OCI-LY1 (cell line): ENCODE data around the gene LIN54.

ENCODE experiments used
- H2AFZ ChIP-seq: fragments of 200-600 bp; sonication (generic), shearing (Covaris generic); 2 replicates; pipeline ENCODE4 v1.6.0; 2014; ENCODE audit warnings: antibody characterized with exemption, mild to moderate bottlenecking, low read length
- H3F3A ChIP-seq: fragments of 200-600 bp; sonication (generic), shearing (Covaris generic); 2 replicates; pipeline ENCODE4 v1.6.0; 2014; ENCODE audit warnings: mild to moderate bottlenecking, antibody characterized with exemption, low read length, moderate library complexity; ENCODE audit not compliant: insufficient read depth
- H3K27ac ChIP-seq: fragments of 200-600 bp; sonication (generic); 2 replicates; pipeline ENCODE4 v1.5.1; 2014; ENCODE audit warnings: low read length, mixed run types, mild to moderate bottlenecking, low read depth; ENCODE audit not compliant: poor library complexity, severe bottlenecking
- H3K27me3 ChIP-seq: fragments of 200-600 bp; sonication (generic); 2 replicates; pipeline ENCODE4 v1.6.0; 2014; ENCODE audit warnings: antibody characterized with exemption, mild to moderate bottlenecking, low read length, moderate library complexity; ENCODE audit not compliant: insufficient read depth
- H3K36me3 ChIP-seq: fragments of 200-600 bp; sonication (generic); 2 replicates; pipeline ENCODE4 v1.6.1; 2014; ENCODE audit warnings: mild to moderate bottlenecking, antibody characterized with exemption, low read length, moderate library complexity, mixed read lengths; ENCODE audit not compliant: insufficient read depth
- H3K4me1 ChIP-seq: fragments of 200-600 bp; sonication (generic); 2 replicates; pipeline ENCODE4 v1.5.1; 2014; ENCODE audit warnings: mild to moderate bottlenecking, low read length, moderate library complexity; ENCODE audit not compliant: insufficient read depth, severe bottlenecking
- H3K4me2 ChIP-seq: fragments of 200-600 bp; sonication (generic), shearing (Covaris generic); 2 replicates; pipeline ENCODE4 v1.6.1; 2014; ENCODE audit warnings: low read length
- H3K4me3 ChIP-seq: fragments of 200-600 bp; sonication (generic); 2 replicates; pipeline ENCODE4 v1.5.1; 2014; ENCODE audit warnings: low read length, low read depth, mild to moderate bottlenecking, mixed read lengths; ENCODE audit not compliant: poor library complexity, severe bottlenecking
- H3K79me2 ChIP-seq: fragments of 200-600 bp; shearing (Covaris generic); 2 replicates; pipeline ENCODE4 v1.6.1; 2016; ENCODE audit warnings: mixed run types, low read length, mixed read lengths; ENCODE audit not compliant: insufficient read depth
- H3K9ac ChIP-seq: fragments of 200-600 bp; sonication (generic), shearing (Covaris generic); 2 replicates; pipeline ENCODE4 v1.6.1; 2014; ENCODE audit warnings: mild to moderate bottlenecking, low read length, mixed read lengths
- H3K9me2 ChIP-seq: fragments of 200-600 bp; sonication (generic), shearing (Covaris generic); 2 replicates; pipeline ENCODE4 v1.6.1; 2014; ENCODE audit warnings: low read depth, mild to moderate bottlenecking, low read length, mixed read lengths
- H3K9me3 ChIP-seq: fragments of 200-600 bp; shearing (Covaris generic); 2 replicates; pipeline ENCODE4 v1.6.1; 2014; ENCODE audit warnings: low read length, mixed read lengths
- H4K20me1 ChIP-seq: fragments of 200-600 bp; sonication (generic), shearing (Covaris generic); 2 replicates; pipeline ENCODE4 v1.6.0; 2016; ENCODE audit warnings: mild to moderate bottlenecking, low read length; ENCODE audit not compliant: insufficient read depth
- EZH2 ChIP-seq: fragments of 200-600 bp; sonication (generic), shearing (Covaris generic); IDR thresholded peaks from 2 replicates; pipeline ENCODE4 v1.8.0; 2017; ENCODE audit warnings: borderline replicate concordance, mixed run types, mild to moderate bottlenecking, antibody characterized with exemption, low read length, moderate library complexity, mixed read lengths
- TF ChIP-seq, protein P1 (sequence below): fragments of 200-600 bp; sonication (generic), shearing (Covaris generic); IDR thresholded peaks from 2 replicates; pipeline ENCODE4 v1.5.1; 2017; ENCODE audit warnings: mild to moderate bottlenecking, antibody characterized with exemption, low read length, moderate library complexity, mixed read lengths

LIN54 gene

DNA sequence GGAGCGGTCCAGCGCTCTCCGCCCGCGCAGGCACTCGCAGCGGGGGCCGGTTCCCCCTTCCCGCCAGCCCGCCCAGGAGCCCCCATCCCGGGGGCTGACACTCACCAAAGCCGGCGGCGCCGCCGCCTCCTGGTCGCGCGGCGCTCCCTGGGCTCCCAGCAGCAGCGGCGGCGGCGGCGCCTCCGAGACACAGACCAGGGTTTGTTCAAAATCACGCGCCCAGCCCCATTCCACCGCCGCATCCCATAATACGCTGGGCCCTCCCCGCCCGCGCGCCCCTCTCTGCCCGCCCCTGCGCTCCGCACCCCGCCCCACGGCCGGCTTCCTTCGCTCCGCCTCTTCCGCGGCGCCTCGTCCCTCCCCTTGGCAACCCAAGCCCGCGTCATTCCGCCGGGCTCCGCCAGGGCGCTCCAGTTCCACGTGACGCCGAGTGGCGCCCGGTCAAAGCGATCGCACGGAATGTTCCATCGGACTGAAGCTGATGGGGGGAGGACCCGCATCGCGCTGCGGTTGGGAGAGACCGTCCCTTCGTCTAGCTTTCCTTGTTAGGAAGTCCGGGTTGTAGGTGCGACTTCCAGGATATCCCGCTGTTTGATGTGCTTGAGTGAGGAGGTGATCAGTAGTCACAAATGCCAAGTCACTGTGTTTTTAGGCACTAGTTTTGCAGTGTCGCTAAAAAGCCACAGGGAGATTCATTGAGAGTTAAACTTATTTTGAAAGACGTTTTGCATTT is 2.2 kb upstream of the LIN54 start:
- peak overlapping the region; percentile 89 for H3K4me3 ChIP-seq
- peak overlapping the region; percentile 77; the same call in 1 of the 2 replicates for H2AFZ ChIP-seq
- TF ChIP-seq EZH2: no peak
- TF ChIP-seq, protein P1, sequence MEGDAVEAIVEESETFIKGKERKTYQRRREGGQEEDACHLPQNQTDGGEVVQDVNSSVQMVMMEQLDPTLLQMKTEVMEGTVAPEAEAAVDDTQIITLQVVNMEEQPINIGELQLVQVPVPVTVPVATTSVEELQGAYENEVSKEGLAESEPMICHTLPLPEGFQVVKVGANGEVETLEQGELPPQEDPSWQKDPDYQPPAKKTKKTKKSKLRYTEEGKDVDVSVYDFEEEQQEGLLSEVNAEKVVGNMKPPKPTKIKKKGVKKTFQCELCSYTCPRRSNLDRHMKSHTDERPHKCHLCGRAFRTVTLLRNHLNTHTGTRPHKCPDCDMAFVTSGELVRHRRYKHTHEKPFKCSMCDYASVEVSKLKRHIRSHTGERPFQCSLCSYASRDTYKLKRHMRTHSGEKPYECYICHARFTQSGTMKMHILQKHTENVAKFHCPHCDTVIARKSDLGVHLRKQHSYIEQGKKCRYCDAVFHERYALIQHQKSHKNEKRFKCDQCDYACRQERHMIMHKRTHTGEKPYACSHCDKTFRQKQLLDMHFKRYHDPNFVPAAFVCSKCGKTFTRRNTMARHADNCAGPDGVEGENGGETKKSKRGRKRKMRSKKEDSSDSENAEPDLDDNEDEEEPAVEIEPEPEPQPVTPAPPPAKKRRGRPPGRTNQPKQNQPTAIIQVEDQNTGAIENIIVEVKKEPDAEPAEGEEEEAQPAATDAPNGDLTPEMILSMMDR: peak; percentile 18; the same call in 1 of the 2 replicates
- peak overlapping the region; percentile 87 for H3K27ac ChIP-seq
- no peaks in the 10 kb centered on the region for H4K20me1 ChIP-seq
- no peaks in the 10 kb centered on the region for H3K27me3 ChIP-seq
- H3K36me3 ChIP-seq: no peaks in the 10 kb centered on the region
- H3K9ac ChIP-seq: peak overlapping the region; percentile 83
- peaks cover 39% of the 10 kb centered on the region for H3K4me1 ChIP-seq
- H3K9me2 ChIP-seq: no peaks in the 10 kb centered on the region
- H3K79me2 ChIP-seq: peaks cover 42% of the 10 kb centered on the region
- peak overlapping the region; percentile 91 for H3K4me2 ChIP-seq
- no peaks in the 10 kb centered on the region for H3K9me3 ChIP-seq
- peaks cover 8% of the 10 kb centered on the region; the same call in 1 of the 2 replicates for H3F3A ChIP-seq

DNA sequence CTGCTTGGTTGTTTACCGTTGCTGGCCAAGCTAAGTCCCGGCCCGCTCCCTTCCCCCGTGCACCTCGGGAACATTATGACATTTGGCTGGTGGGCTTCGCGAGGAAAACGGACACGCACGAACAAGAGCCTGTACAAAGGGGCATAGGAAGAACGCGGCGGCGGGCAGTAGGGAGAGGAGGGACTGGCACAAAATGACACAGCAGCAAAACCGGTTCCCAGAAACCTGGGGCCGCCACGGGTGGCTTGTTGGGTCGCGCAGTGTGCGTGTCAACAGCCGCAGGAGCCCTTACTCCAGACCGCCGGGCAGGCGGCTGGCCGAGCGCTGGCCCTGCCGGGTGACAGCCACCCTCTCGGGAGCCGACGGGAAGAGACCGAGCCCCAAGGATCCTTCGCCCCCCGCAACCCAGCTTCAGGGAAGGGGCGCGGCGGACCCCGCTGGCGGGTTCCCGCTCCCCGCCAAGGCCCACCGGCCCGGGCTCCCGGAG is 1.6 kb upstream of the LIN54 start:
- no peak for TF ChIP-seq EZH2
- TF ChIP-seq, protein P1: no peak

DNA sequence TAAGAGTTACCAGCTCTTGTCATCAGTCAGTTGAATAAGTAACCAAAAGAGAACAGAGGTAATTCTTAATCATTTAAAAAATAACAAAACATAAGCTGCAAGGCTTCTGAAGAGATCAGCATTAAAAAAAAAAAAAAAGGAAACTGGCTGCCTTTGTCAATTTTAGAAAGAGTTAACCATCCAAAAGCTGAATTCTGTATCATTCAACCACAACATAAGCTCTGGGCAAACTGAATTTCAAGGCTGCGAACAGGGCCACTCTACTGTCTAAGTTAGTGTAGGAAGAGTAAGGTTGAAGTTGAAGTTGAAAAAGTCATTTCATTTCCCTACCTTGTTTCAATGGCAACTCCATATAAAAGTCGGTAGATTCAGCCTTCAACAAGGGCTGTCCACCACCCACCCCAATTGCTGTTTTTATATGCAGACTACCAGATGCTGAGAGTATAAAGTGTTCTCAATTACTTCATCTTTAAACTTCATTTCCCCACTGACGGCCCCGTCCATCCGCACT is 1.1 kb upstream of the LIN54 start:
- TF ChIP-seq, protein P1: no peak
- TF ChIP-seq EZH2: no peak
- H3K4me3 ChIP-seq: peak overlapping the region; percentile 89
- H3K4me1 ChIP-seq: peaks cover 41% of the 10 kb centered on the region
- H3K9me2 ChIP-seq: no peaks in the 10 kb centered on the region
- H3K9ac ChIP-seq: peak overlapping the region; percentile 83
- peak overlapping the region; percentile 91 for H3K4me2 ChIP-seq
- peaks cover 8% of the 10 kb centered on the region; the same call in 1 of the 2 replicates for H3F3A ChIP-seq
- H3K9me3 ChIP-seq: no peaks in the 10 kb centered on the region
- H3K79me2 ChIP-seq: peaks cover 53% of the 10 kb centered on the region
- H3K36me3 ChIP-seq: no peaks in the 10 kb centered on the region
- no peaks in the 10 kb centered on the region for H3K27me3 ChIP-seq
- no peaks in the 10 kb centered on the region for H4K20me1 ChIP-seq
- no peak overlapping the region for H2AFZ ChIP-seq
- H3K27ac ChIP-seq: peak overlapping the region; percentile 87

More for the DNA sequence above, 1.6 kb upstream of the LIN54 start:
- Histone ChIP-seq H3K9me3 (no peaks in the 10 kb centered on the region), H3K27me3 (no peaks in the 10 kb centered on the region), H3K9me2 (no peaks in the 10 kb centered on the region), H3F3A (peaks cover 8% of the 10 kb centered on the region; the same call in 1 of the 2 replicates), H3K9ac (peak overlapping the region; percentile 83), H3K4me1 (peaks cover 41% of the 10 kb centered on the region), H3K27ac (peak overlapping the region; percentile 87), H2AFZ (no peak overlapping the region), H3K4me3 (peak overlapping the region; percentile 89), H3K36me3 (no peaks in the 10 kb centered on the region), H3K79me2 (peaks cover 48% of the 10 kb centered on the region), H4K20me1 (no peaks in the 10 kb centered on the region), H3K4me2 (peak overlapping the region; percentile 91)
